HG03095 (cell line): Measurements from ENCODE around the gene KIF3A.
A peak's percentile ranks its signal among the peaks of the same experiment; 100 is the strongest.

ENCODE experiments used
- ATAC-seq: cut with Tn5 transposase; IDR thresholded peaks from one replicate; pipeline ENCODE4 v1.9.1; 2021; ENCODE audit warnings: moderate library complexity; ENCODE audit not compliant: unreplicated experiment

Gene KIF3A

GRCh38 chr5:132679166-132679565 is 58.2 kb downstream of the KIF3A start:
- ATAC-seq: no peak

- no peak for ATAC-seq
These were observed 58.6 kb downstream of the KIF3A start for GRCh38 chr5:132678735-132679134.

- no peak for ATAC-seq
These were observed 59.5 kb downstream of the KIF3A start for GRCh38 chr5:132677682-132678400.

- ATAC-seq: no peak
These were observed 60.2 kb downstream of the KIF3A start for GRCh38 chr5:132677191-132677590.

- no peak for ATAC-seq
These were observed 61.2 kb downstream of the KIF3A start for GRCh38 chr5:132675936-132676689.

- ATAC-seq: peak; percentile 80
These were observed 62.5 kb downstream of the KIF3A start for GRCh38 chr5:132674671-132675506.

- no peak for ATAC-seq
These were observed 63.3 kb downstream of the KIF3A start, which contains the start of gene IL4 for GRCh38 chr5:132673939-132674630. Gene IL4 (plus strand): TSS chr5:132673989. CDS start chr5:132674051, 62 bp downstream.

- ATAC-seq: no peak
These were observed 63.9 kb downstream of the KIF3A start for GRCh38 chr5:132673488-132673887.

GRCh38 chr5:132671000-132671399 is 66.3 kb downstream of the KIF3A start:
- no peak for ATAC-seq

GRCh38 chr5:132669966-132670882 is 67.1 kb downstream of the KIF3A start:
- no peak for ATAC-seq

- no peak for ATAC-seq
These were observed 67.9 kb downstream of the KIF3A start for GRCh38 chr5:132669455-132669820.

- no peak for ATAC-seq
These were observed 68.5 kb downstream of the KIF3A start for GRCh38 chr5:132668706-132669454.

- ATAC-seq: no peak
These were observed 69.3 kb downstream of the KIF3A start for GRCh38 chr5:132667761-132668705.

GRCh38 chr5:132667309-132667708 is 70.0 kb downstream of the KIF3A start:
- no peak for ATAC-seq

GRCh38 chr5:132666310-132667123 is 70.8 kb downstream of the KIF3A start:
- no peak for ATAC-seq

GRCh38 chr5:132665574-132666080 is 71.7 kb downstream of the KIF3A start:
- no peak for ATAC-seq

GRCh38 chr5:132664696-132665209 is 72.6 kb downstream of the KIF3A start:
- no peak for ATAC-seq
